Mucosa of stomach (tissue), 1 donor: ENCODE data around the gene PUSL1.

ENCODE experiments used
- H3K27me3 ChIP-seq: one replicate; pipeline ENCODE4 v1.7.0; 2013; ENCODE audit warnings: mild to moderate bottlenecking, low read length; ENCODE audit not compliant: control insufficient read depth, insufficient read depth
- H3K36me3 ChIP-seq: one replicate; pipeline ENCODE4 v1.7.0; 2013; ENCODE audit warnings: low read length; ENCODE audit not compliant: control insufficient read depth, insufficient read depth
- H3K4me1 ChIP-seq: one replicate; pipeline ENCODE4 v1.7.0; 2013; ENCODE audit warnings: mild to moderate bottlenecking, low read length; ENCODE audit not compliant: control insufficient read depth, insufficient read depth
- H3K4me3 ChIP-seq: one replicate; pipeline ENCODE4 v1.7.0; 2013; ENCODE audit warnings: low read length
- H3K9ac ChIP-seq: one replicate; pipeline ENCODE4 v1.7.0; 2013; ENCODE audit warnings: mild to moderate bottlenecking, low read length, moderate library complexity
- H3K9me3 ChIP-seq: one replicate; pipeline ENCODE4 v1.7.0; 2013; ENCODE audit warnings: mild to moderate bottlenecking, low read length, moderate library complexity; ENCODE audit not compliant: control insufficient read depth
- donor health status: Pancreatic carcinoma.

Gene PUSL1

GRCh38 chr1:1307923-1308755, at the start of gene PUSL1, which contains the start of gene ACAP3:
TSS of gene PUSL1 (plus strand) at chr1:1308597. CDS start at chr1:1308644, 47 bp downstream.
TSS of gene ACAP3 (minus strand) at chr1:1307930. CDS start at chr1:1307815, 115 bp downstream.
- Histone ChIP-seq H3K4me1 (peaks cover 47% of the 10 kb centered on the region), H3K27me3 (no peaks in the 10 kb centered on the region), H3K4me3 (peak within 1 kb of the TSS; percentile 54), H3K36me3 (peaks cover 8% of the 10 kb centered on the region), H3K9ac (peak within 1 kb of the TSS; percentile 61), H3K9me3 (no peaks in the 10 kb centered on the region)

- peaks cover 14% of the 10 kb centered on the region for H3K36me3 ChIP-seq
- no peak overlapping the region for H3K9ac ChIP-seq
- H3K4me1 ChIP-seq = peaks cover 4% of the 10 kb centered on the region
- no peak overlapping the region for H3K4me3 ChIP-seq
- H3K9me3 ChIP-seq = no peaks in the 10 kb centered on the region
- H3K27me3 ChIP-seq = no peaks in the 10 kb centered on the region
These were observed 49.3 kb upstream of the PUSL1 start for GRCh38 chr1:1259119-1259488.

- no peak overlapping the region for H3K9ac ChIP-seq
- H3K36me3 ChIP-seq = peaks cover 14% of the 10 kb centered on the region
These were observed 48.9 kb upstream of the PUSL1 start for GRCh38 chr1:1259540-1259939.

GRCh38 chr1:1259951-1260600, 48.3 kb upstream of the PUSL1 start:
- no peaks in the 10 kb centered on the region for H3K27me3 ChIP-seq
- H3K9ac ChIP-seq = no peak overlapping the region
- peaks cover 14% of the 10 kb centered on the region for H3K36me3 ChIP-seq

More at GRCh38 chr1:1259540-1259939, 48.9 kb upstream of the PUSL1 start:
- Histone ChIP-seq H3K27me3 (no peaks in the 10 kb centered on the region), H3K4me1 (peaks cover 4% of the 10 kb centered on the region), H3K9me3 (no peaks in the 10 kb centered on the region), H3K4me3 (no peak overlapping the region)

GRCh38 chr1:1260843-1261560, 47.4 kb upstream of the PUSL1 start:
- H3K9ac ChIP-seq = no peak overlapping the region
- no peaks in the 10 kb centered on the region for H3K27me3 ChIP-seq
- peaks cover 14% of the 10 kb centered on the region for H3K36me3 ChIP-seq
- H3K9me3 ChIP-seq = no peaks in the 10 kb centered on the region
- H3K4me3 ChIP-seq = no peak overlapping the region
- peaks cover 4% of the 10 kb centered on the region for H3K4me1 ChIP-seq

More at GRCh38 chr1:1259951-1260600, 48.3 kb upstream of the PUSL1 start:
- H3K9me3 ChIP-seq = no peaks in the 10 kb centered on the region
- no peak overlapping the region for H3K4me3 ChIP-seq
- peaks cover 4% of the 10 kb centered on the region for H3K4me1 ChIP-seq

GRCh38 chr1:1262071-1262470, 46.3 kb upstream of the PUSL1 start:
- H3K4me3 ChIP-seq = no peak overlapping the region
- peaks cover 4% of the 10 kb centered on the region for H3K4me1 ChIP-seq
- no peaks in the 10 kb centered on the region for H3K27me3 ChIP-seq
- H3K9me3 ChIP-seq = no peaks in the 10 kb centered on the region
- no peak overlapping the region for H3K9ac ChIP-seq
- peaks cover 14% of the 10 kb centered on the region for H3K36me3 ChIP-seq

- H3K9me3 ChIP-seq = no peaks in the 10 kb centered on the region
- peaks cover 4% of the 10 kb centered on the region for H3K4me1 ChIP-seq
- H3K9ac ChIP-seq = no peak overlapping the region
- no peak overlapping the region for H3K4me3 ChIP-seq
- H3K36me3 ChIP-seq = peaks cover 20% of the 10 kb centered on the region
- no peaks in the 10 kb centered on the region for H3K27me3 ChIP-seq
These were observed 45.6 kb upstream of the PUSL1 start for GRCh38 chr1:1262758-1263157.

GRCh38 chr1:1264026-1264425, 44.4 kb upstream of the PUSL1 start:
- Histone ChIP-seq H3K4me3 (no peak overlapping the region), H3K4me1 (no peaks in the 10 kb centered on the region), H3K36me3 (peaks cover 20% of the 10 kb centered on the region), H3K27me3 (no peaks in the 10 kb centered on the region), H3K9ac (no peak overlapping the region), H3K9me3 (no peaks in the 10 kb centered on the region)

GRCh38 chr1:1264868-1265272, 43.5 kb upstream of the PUSL1 start:
- Histone ChIP-seq H3K9me3 (no peaks in the 10 kb centered on the region), H3K9ac (no peak overlapping the region), H3K4me3 (no peak overlapping the region), H3K4me1 (no peaks in the 10 kb centered on the region), H3K36me3 (peaks cover 20% of the 10 kb centered on the region), H3K27me3 (no peaks in the 10 kb centered on the region)

- Histone ChIP-seq H3K4me3 (no peak overlapping the region), H3K9ac (no peak overlapping the region), H3K9me3 (no peaks in the 10 kb centered on the region), H3K36me3 (peaks cover 7% of the 10 kb centered on the region), H3K27me3 (no peaks in the 10 kb centered on the region), H3K4me1 (peaks cover 23% of the 10 kb centered on the region)
These were observed 40.7 kb upstream of the PUSL1 start for GRCh38 chr1:1267488-1268283.

- Histone ChIP-seq H3K4me3 (no peak overlapping the region), H3K36me3 (peaks cover 6% of the 10 kb centered on the region), H3K4me1 (peaks cover 23% of the 10 kb centered on the region), H3K27me3 (no peaks in the 10 kb centered on the region), H3K9ac (no peak overlapping the region), H3K9me3 (no peaks in the 10 kb centered on the region)
These were observed 40.1 kb upstream of the PUSL1 start for GRCh38 chr1:1268284-1268682.
